GM12874 (cell line): Measurements from ENCODE around the gene KIF16B.

ENCODE experiments used
- TF ChIP-seq, protein P1 (sequence below): IDR thresholded peaks from 2 replicates; pipeline ENCODE4 v1.5.1; 2011; ENCODE audit warnings: low read depth, mild to moderate bottlenecking, control low read depth, low read length, moderate library complexity; ENCODE audit not compliant: insufficient read depth

Gene KIF16B

DNA sequence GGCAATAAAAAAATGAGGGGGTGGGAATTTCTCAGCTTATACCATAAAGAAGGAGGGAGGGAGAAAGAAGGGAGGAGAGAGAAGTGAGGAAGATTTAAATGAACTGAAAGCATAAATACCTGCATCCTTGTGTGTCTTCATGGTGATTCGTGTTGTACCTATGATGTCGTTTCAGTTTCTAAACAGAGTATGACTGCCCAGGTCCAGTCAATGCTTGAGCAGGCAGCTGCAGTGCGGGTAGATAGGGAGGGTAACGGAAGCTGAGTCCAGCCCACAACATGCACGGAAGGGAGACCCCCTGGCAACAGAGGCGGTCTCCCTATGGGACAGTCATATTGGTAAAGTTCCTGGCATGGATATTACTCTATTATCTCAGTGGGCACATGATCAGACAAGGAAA is 184.5 kb downstream of the KIF16B start:
- TF ChIP-seq, protein P1, sequence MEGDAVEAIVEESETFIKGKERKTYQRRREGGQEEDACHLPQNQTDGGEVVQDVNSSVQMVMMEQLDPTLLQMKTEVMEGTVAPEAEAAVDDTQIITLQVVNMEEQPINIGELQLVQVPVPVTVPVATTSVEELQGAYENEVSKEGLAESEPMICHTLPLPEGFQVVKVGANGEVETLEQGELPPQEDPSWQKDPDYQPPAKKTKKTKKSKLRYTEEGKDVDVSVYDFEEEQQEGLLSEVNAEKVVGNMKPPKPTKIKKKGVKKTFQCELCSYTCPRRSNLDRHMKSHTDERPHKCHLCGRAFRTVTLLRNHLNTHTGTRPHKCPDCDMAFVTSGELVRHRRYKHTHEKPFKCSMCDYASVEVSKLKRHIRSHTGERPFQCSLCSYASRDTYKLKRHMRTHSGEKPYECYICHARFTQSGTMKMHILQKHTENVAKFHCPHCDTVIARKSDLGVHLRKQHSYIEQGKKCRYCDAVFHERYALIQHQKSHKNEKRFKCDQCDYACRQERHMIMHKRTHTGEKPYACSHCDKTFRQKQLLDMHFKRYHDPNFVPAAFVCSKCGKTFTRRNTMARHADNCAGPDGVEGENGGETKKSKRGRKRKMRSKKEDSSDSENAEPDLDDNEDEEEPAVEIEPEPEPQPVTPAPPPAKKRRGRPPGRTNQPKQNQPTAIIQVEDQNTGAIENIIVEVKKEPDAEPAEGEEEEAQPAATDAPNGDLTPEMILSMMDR = no peak

DNA sequence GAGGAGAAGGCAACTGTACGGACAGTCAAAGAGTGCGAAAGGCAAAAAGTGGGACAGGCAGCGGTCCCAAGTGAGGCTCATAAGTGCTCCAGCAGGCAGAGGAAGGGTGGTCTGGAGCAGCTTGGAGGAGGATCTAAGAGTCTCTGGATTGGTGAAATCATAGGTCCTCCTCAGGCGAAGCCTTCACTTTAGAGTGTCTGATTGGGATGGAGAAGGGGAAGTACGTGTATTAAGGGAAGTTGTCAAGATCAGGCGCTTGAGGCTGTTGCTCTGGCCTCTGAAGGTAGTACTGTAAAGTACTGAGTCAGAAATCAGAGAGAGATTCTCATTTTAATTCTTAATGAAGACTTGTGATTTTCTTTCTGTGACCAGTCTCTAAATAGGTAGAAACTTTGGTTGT is 185.6 kb downstream of the KIF16B start:
- TF ChIP-seq, protein P1 = no peak

DNA sequence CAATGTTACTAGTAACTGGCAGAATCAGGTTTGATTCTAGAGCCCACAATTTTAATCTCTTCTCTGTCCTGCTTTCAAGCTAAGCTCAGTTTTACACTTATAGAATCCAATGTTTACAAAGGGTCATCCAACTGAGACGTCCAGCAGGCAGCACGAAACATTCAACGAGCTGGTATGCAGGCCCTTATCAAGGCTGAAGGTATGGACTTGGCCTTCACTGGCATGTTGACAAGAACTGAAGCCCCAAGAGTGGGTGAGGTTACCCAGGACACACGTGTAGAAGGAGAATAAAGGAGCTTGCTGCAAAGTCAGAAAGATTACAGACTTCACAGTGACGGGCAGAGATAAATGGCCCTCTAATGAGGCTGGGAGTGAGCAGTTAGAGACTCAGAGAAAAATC is 187.4 kb downstream of the KIF16B start:
- TF ChIP-seq, protein P1 = no peak

DNA sequence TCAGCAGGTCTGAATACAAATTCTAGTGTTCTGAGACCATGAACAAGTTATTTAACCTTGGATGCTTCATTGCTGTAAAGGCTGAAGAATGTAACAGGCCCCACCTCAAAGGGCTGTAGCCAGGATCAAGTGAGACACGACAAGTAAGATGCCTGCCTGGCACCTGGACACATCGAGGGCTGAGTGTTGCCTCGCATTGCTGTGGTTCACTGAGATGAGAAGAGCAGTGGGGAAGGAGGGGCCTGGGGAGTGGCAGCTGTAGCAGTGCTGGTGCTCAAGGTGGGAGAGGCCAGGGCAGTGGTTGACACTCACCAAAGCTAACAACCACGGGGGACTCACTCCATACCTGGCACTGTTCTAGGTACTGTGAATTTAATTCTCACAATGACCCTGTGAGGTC is 187.8 kb downstream of the KIF16B start:
- TF ChIP-seq, protein P1 = no peak

DNA sequence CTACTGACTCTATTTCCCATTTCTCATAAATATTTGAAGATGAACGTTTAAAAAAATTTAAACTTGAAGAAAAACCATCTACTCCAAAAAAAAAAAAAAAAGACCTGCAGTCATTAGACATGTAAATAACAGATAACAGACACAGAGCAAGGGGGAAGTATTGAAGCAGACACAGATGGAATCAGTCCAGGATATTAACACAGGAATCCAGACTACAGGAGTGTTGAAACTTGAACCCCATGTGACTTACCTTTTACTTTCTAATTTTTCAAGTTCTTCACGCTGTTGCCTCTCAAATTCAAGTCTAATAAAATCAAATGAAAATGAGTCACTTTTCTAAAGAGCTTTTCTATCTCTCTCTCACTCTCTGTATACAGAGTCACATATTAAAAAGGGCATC is 191.8 kb downstream of the KIF16B start:
- TF ChIP-seq, protein P1 = no peak

DNA sequence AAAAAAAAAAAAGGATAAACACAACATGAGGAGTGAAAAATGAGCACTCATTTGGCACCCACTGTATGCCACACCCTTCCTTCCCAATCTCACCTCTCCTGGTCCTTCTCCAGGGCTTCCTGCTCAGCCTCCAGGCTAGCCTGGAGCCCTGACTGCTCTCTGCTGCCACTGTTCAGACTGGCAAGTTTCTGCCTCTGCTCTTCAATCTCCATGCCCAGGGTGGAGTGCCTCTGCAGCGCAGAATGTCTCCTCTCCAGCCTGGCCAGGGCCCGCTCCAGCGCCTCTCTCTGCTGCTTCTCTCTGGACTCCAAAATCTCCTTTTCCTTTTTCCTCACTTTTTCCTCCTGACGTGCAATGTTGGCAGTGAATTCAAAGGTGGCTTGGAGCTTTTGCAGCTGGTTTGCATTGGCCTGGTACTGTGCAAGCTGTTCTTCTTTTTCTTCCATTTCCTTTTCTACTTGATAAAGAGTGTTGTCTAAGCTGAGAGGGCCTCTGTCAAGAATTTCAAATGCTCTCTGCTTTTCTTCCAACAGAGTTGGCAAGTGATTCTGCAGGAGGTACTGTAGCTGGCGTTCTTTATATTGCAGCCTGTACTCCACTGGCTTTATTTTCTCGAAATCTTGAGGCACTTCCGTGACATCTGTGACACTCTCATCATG is 194.4 kb downstream of the KIF16B start:
- TF ChIP-seq, protein P1 = no peak

DNA sequence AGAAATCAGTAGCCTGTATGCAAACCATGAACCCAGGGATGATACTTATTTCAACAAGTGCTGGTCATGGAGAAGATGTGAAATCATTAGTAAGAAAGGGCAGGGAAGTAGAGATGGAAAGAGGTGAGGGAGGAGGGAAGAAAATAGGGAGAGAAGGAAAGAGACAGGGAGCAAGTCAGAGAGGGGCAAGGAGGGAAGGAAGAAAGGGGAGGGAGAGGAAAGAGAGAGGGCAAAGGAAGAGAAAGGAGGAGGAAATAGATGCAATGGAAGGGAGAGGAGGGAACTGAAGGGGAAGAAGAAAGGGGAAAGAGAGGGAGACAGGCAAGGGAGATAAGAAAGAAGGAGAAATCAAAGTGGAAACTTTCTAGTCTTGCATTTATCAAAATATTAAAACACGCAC is 195.1 kb downstream of the KIF16B start:
- TF ChIP-seq, protein P1 = no peak
